ENCODE data around the gene PTPRN2.

Gene PTPRN2

GRCh38 chr7:158324397-158325360 is 262.9 kb downstream of the PTPRN2 start:
- no peak for TF ChIP-seq CTCF (IDR thresholded peaks at IDR 0.05; ENCODE audit: control insufficient read depth, extremely low read depth, insufficient read depth)
- no peak for DNase-seq (ENCODE audit: low read depth)
- H3K4me3 ChIP-seq (ENCODE audit: low read depth, low read length), result no peak overlapping the region

DNA sequence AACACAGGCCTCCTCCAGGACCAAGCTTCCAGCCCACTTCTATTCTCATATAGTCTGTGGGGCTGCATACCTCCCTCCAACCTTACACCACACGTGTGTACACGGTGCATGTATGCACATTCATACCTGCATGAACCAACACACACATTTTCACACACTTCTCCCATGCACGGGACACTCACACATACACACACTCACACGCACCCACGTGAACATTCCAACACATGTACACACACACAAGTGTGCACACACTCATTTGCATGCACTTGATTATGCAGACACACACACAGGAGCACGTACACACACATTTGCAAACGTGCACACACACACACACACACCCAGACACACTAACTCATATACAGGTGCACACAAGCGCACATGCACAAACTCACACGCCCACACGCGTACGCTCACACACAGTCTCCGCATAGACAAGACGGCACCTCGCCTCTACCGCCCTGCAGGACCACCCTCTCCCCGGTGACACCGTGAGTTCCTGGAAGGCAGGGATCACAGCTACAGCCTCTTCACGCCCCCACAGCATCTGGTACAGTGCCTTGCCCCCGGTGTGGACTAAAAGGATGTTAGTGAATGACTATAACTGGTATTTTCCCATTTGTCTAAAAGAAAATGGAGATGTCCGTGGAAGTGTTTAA is 263.8 kb downstream of the PTPRN2 start:
- H3K4me3 ChIP-seq (ENCODE audit: low read depth, low read length), result no peak overlapping the region
- no peak for TF ChIP-seq CTCF (IDR thresholded peaks at IDR 0.05; ENCODE audit: control insufficient read depth, extremely low read depth, insufficient read depth)
- no peak for DNase-seq (ENCODE audit: low read depth)

- TF ChIP-seq CTCF (IDR thresholded peaks at IDR 0.05; ENCODE audit: control insufficient read depth, extremely low read depth, insufficient read depth), result no peak
- DNase-seq (ENCODE audit: low read depth), result no peak
- no peak overlapping the region for H3K4me3 ChIP-seq (ENCODE audit: low read depth, low read length)
These were observed 264.8 kb downstream of the PTPRN2 start for GRCh38 chr7:158322616-158323530.

DNA sequence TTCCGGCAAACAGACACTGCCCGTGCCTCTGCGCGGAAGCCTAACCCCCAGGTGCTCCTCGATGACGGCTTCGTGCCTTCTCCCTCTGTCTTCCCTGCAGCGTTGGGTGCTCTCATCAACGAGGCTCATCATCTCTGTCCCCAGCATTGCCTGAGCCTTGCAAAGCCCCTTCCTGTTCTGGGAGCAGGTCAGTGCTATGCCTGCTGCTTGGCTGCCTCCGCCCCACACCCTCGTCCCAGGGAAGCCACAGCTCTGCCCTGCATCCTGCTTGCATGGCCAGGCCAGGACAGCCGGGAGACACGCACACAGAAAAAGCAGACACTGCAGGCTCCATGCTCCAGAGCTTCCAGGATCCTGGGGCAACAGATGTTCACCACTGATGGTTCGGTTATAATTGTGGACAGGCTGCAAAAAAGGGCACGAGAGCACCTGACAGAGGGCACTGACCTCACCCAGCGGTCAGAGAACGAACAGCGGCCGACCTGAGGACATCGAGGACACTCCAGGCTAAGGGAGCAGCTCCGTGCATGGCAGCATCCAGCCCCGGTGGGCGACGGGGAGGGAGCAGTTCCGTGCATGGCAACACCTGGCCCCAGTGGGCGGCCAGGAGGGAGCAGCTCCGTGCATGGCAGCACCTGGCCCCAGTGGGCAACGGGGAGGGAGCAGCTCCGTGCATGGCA is 265.5 kb downstream of the PTPRN2 start:
- no peak for TF ChIP-seq CTCF (IDR thresholded peaks at IDR 0.05; ENCODE audit: control insufficient read depth, extremely low read depth, insufficient read depth)
- H3K4me3 ChIP-seq (ENCODE audit: low read depth, low read length), result no peak overlapping the region
- DNase-seq (ENCODE audit: low read depth), result no peak

DNA sequence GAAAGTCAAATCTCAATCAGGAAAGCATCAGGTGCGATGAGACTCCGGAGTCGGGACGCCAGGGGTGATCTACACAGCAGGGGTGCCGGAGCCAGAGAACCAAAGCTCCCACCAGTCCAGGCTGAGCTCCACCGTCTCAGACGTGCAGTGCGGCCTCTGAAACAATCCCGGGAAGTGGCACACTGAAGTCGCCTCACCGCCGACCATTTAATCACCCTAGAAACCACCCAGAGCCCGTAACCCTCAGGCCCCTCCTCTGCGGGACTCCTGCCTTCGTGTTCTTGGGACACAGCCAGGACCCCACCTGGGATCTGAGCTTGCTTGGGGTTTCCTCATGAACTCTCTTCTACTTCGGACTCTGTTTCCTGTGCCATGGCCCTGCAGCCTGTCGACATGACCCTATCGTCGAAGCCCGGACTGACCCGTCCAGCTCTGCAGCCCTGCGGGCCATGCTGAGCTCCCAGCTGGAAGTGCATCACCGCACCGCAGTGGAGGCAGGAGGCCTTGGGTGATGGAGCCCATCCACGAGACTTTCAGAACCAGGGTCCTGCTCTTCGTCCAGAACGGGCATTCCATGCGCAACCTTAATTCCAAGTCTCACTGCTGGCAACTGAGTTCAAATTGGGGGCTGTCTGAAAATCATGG is 266.4 kb downstream of the PTPRN2 start:
- no peak for TF ChIP-seq CTCF (IDR thresholded peaks at IDR 0.05; ENCODE audit: control insufficient read depth, extremely low read depth, insufficient read depth)
- DNase-seq (ENCODE audit: low read depth), result no peak
- H3K4me3 ChIP-seq (ENCODE audit: low read depth, low read length), result no peak overlapping the region

DNA sequence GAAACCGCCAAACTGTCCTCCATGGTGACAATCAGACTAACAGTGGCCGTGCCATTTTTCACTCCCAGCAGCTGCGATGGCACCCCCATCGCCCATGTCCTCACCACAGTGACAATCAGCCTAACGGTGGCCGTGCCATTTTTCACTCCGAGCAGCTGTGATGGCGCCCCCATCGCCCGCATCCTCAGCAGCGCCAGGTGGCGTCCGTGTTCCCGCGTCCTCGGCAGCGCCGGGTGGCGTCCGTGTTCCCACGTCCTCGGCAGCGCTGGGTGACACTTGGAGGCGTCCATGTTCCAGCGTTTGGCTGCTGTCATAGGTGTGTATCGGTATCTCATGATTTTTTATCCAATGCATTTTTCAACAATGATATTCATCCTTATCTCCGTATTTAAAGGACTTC is 267.3 kb downstream of the PTPRN2 start:
- no peak overlapping the region for H3K4me3 ChIP-seq (ENCODE audit: low read depth, low read length)
- TF ChIP-seq CTCF (IDR thresholded peaks at IDR 0.05; ENCODE audit: control insufficient read depth, extremely low read depth, insufficient read depth), result no peak
- no peak for DNase-seq (ENCODE audit: low read depth)

Data from LNCaP clone FGC (cell line).